Stimulated activated CD8-positive, alpha-beta memory T cell treated with anti-CD3 and anti-CD28 coated beads, Interleukin-4, amount 100 ng/mL, for 48 hours (primary cell): ENCODE data around the gene GNMT.
A peak's percentile ranks its signal among the peaks of the same experiment; 100 is the strongest.
"Not testable (repeated sequence)": the region's sequence is repeated elsewhere in the genome, so short reads cannot be mapped to it uniquely, and the experiment has no call there.

Experiments
- DNase-seq: peaks from one replicate; pipeline ENCODE4 v3.0.0-alpha.2; 2020

Gene GNMT

DNA sequence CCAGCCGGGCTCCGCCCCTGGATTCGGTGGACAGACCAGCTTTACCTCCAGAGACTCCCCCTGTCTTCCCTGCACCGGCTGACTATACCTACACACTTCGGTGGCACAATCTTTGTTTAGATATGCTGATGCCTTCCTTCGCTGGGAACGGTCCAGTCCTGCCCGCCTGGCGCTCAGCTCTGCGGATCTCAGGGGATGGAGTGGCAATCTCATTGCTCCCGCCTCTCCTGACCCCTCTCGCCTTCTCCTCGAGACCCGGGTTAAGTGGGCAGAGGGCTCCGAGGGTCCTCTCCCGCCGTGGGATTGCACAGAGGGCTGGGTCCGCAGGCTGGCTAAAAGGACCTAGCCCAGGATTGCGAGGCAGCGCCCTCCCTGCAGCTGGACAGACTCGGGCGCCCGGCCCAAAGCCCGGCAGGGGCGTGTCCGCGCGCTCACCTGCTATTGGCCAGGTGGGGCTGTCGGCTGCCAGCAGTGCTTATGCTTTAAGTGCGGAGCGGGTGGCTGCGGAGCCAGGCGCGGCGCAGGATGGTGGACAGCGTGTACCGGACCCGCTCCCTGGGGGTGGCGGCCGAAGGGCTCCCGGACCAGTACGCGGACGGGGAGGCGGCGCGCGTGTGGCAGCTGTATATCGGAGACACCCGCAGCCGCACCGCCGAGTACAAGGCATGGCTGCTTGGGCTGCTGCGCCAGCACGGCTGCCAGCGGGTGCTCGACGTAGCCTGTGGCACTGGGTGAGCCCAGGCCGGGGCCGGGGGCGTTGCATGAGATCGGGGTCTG is at the start of gene GNMT:
Gene GNMT (plus strand): TSS at position 512 of the 777 bp plus-strand sequence. CDS start 14 bp downstream, at position 526.
- DNase-seq = peak; percentile 54

- DNase-seq = no peak
Observed at GRCh38 chr6:42911171-42912021, 49.2 kb upstream of the GNMT start.

DNA sequence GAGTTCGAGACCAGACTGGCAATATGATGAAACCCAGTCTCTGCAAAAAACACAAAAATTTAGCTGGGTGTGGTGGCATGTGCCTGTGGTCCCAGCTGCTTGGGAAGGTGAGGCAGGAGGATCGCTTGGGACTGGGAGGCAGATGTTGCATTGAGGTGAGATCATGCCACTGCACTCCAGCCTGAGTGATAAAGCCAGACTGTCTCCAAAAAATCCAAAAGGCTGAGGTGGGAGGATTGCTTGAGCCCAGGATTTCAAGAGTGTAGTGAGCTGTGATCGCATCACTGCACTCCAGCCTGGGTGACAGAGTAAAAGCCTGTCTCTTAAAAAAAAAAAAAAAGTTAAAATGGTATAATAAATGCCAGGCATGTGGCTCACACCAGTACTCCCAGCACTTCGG is 46.0 kb upstream of the GNMT start:
- DNase-seq = no peak

DNA sequence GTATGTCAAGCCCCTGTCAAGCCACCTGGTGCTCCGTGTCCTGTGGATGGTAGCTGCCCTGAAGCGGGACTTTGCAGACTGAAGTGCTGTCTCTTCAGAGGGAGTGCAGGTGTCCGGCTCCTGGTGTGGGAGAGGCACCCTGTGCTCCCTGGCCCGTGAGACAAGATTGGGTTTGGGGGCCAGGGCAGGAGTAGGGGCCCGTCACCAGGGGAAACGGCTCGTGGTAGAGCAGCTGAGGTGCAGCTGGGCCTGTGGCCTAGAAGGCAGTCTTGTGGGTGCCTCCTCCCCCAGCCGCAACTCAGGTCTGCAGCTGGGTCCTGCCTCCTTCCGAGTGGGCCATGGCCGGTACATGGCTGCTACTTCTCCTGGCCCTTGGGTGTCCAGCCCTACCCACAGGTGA is 44.8 kb upstream of the GNMT start, which contains the start of gene PTCRA:
Gene PTCRA (plus strand): TSS at position 322 of the 400 bp plus-strand sequence. CDS start 17 bp downstream, at position 339.
- DNase-seq = no peak

DNA sequence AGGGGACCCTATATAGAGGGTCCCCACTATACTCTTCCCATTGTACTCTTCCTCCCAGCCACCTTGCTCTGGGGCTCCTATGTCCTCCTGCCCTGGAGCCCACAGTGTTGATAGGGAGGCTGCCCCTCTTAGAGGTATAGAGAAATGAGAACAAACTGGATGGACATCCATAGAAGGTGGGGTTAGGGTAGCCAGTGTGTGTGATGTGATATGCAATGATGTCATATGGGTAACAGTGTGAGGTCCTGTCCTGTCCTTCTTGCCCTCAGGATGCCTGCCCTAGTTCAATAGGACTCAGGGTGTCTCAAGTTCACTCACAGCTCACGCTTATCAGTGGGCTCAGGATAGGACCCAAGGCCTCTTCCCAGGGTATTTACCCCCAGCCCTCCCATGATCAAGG is 44.3 kb upstream of the GNMT start:
- DNase-seq = no peak

GRCh38 chr6:42921801-42922200 is 38.8 kb upstream of the GNMT start:
- DNase-seq = no peak

DNA sequence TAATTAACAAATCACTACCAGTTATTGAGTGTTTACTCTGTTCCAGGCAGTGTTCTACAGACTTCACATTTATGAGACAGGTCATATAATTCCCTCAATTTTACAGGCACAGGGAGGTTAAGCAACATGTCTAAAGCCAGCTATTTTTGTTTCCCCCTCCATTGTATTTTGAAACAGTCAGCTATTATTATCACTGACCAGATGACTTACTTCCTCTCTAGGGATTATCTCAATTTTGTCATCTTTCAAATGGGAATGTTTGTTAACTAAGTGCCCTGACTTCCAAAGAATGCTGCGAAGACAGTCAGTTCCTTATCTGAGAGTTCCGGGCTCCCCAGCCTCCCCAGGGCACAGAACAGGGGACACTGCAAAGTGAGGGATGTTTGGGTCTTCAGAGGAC is 36.9 kb upstream of the GNMT start:
- no peak for DNase-seq

- DNase-seq = no peak
Observed at GRCh38 chr6:42925248-42925857, 35.2 kb upstream of the GNMT start.

DNA sequence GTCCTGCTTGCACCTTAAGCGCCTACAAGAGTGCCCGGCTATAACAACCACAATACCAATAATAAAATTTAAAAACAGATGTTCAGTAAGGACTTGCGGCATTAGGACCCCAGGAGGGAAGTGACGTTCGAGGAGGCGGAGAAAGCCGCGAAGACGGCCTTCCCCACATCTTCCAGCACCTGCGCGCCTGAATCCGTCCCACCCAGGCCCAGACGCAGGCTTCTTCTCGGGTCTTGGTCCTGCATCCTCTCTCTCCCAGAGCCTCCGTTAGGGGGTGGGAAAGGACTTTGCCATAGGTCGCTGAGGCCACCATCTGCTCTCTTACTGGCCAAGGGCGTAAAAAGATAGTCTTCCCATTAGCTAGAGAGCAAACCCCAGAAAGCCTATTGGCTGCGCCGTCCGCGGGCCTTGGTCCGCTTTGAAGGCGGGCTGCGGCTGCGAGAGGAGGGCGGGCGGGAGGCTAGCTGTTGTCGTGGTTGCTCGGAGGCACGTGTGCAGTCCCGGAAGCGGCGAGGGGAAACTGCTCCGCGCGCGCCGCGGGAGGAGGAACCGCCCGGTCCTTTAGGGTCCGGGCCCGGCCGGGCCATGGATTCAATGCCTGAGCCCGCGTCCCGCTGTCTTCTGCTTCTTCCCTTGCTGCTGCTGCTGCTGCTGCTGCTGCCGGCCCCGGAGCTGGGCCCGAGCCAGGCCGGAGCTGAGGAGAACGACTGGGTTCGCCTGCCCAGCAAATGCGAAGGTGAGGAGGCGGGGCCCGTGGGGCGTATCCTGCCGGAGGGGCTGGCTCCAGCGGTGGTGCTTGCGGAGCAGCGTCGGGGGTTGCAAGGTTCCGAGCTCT is 31.4 kb upstream of the GNMT start, which contains the start of gene CNPY3:
Gene CNPY3 (plus strand): TSS at position 495 of the 835 bp plus-strand sequence. CDS start 91 bp downstream, at position 586.
- DNase-seq = peak; percentile 95

DNA sequence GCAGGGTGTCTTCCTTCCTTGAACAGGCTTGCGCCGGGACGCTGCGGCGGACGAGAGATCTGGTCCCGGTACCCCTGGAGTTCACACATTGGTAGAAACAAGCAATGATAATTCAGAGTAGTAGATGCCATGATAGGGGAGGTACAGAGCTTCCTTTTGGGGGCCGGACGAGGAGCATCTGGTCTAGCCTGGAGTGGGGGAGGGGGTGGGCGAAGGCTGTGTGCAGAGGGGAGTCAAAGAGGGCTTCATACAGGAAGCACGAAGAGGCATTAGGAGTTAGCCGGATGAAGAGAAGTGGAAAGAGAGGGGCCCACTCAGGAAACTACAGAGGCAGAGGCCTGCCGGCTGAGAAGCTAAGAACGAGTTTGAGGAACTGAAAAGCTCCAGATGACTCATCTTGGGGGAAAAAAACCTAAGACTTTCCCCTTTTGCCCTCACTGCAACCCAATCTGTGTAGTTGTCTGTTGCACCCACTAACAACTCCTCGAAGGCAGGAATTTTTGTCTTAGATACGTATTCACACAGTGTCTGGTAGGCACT is 30.7 kb upstream of the GNMT start:
- peak; percentile 76 for DNase-seq

DNA sequence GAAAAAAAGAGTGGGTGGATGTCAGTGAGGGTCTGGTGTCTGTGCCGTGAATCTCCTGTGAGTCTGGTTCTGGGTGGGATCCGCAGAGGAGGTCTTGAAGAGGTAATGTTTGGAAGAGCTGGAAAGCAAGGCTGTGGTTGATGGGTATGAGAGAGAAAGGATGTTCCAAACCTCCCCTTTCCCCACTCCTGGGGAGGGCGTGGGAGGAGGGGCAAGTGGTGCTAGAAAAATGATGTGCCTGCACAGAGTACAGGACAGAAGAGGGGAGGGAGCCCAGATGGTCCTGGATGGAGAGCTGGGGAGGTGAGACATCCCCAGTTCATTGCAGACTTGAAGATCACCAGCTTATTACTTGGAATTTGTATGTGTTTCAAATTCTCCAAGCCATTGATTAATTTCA is 28.1 kb upstream of the GNMT start:
- no peak for DNase-seq

- no peak for DNase-seq
Observed at GRCh38 chr6:42933205-42933604, 27.3 kb upstream of the GNMT start.

GRCh38 chr6:42935322-42935721 is 25.2 kb upstream of the GNMT start:
- DNase-seq = no peak

DNA sequence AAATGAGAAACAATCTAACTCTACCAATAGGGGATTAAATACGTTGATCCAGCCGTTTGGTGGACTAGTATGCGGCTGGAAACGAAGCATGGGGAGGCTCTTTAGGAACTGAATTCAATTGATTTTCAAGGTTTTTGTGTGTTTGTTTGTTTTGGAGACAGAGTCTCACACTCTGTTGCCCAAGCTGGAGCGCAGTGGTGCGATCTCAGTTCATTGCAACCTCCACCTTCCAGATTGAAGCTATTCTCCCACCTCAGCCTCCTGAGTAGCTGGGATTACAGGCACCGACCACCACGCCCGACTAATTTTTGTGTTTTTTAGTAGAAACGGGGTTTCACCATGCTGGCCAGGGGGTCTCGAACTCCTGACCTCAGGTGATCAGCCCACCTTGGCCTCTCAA is 24.2 kb upstream of the GNMT start:
- no peak for DNase-seq

DNA sequence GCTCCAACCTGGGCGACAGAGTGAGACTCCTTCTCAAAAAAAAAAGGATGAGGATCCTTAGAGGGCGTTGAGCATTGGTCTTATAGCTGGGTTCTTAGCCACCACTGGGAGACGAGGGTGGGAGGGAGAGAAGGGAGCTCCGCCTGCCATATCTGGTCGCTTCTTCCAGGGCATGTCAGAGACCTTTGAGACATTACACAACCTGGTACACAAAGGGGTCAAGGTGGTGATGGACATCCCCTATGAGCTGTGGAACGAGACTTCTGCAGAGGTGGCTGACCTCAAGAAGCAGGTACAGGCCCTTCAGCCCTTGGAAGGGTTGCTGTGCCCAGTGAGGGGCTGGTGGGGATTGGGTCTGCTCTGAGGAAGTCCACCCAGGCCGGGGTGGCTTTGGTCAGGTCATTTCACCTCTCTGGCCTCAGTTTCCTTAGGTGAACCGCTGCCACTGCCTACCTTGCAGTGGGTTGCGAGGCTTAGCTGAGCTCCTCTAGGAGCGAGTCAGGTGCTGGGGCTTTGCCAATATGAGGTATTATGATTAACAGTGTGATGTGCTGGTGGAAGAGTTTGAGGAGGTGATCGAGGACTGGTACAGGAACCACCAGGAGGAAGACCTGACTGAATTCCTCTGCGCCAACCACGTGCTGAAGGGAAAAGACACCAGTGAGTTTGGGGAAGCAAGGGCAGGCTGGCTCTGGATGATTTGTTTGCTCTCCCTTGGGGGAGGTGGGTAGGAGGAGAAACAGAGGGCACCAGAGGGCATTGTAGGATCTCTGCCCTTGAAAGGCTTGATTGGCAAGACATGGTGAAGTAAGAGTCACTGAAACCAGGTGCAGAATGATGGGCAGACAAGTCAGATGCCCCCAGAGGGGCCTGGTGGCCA is 22.8 kb upstream of the GNMT start:
- DNase-seq = no peak

GRCh38 chr6:42938428-42938796 is 22.1 kb upstream of the GNMT start:
- no peak for DNase-seq

- DNase-seq = no peak
Observed at GRCh38 chr6:42938987-42939809, 21.4 kb upstream of the GNMT start.

GRCh38 chr6:42939810-42940167 is 20.8 kb upstream of the GNMT start:
- DNase-seq = no peak

DNA sequence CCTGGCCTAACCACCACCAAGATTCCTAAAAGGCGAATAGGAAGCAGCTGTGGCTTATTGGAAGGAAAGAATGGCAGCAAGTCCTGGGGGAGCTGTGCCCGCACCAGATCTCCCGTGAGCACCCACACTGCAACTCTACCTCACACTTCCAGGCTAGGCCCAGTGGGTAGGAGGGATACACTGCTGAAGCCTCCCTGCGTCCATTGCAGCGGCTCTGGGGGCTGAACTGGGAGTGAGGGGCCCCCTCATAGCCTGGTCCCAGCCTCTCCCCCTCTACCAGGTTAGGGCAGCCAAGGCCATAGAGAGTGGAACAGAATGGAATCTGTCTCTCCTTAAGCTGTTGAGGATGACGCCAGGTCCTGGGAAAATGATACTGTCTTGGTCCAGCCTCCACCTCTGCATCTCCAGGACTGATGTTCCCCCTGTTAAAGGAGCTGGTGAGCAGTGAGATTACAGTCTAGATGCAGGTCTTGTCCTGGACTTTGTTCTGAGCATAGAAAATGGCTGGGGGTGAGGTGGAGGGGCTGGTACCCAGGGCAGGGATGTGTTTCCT is 20.0 kb upstream of the GNMT start:
- no peak for DNase-seq

GRCh38 chr6:42941356-42941755 is 19.2 kb upstream of the GNMT start:
- not testable (repeated sequence) for DNase-seq
